Mesothelial cell of epicardium (in vitro differentiated cells): ENCODE results near the gene ALG12. TPM values are rescaled to one million over a fixed set of nuclear protein-coding genes. Genes with fewer than 3 reads are reported as not detected.

Experiments used
- DNase-seq, 2 experiments: peaks; one replicate each; pipeline ENCODE4 v3.0.0; 2021; ENCODE audit warnings: low spot score in 2 of 2; ENCODE audit not compliant: unreplicated experiment in 2 of 2
- H3K27ac Mint-ChIP-seq: 2 replicates; pipeline ENCODE4 v1.8.0; 2021; ENCODE audit warnings: mixed read lengths
- H3K27me3 Mint-ChIP-seq: 2 replicates; pipeline ENCODE4 v1.8.0; 2021; ENCODE audit warnings: low read depth, mixed read lengths
- H3K36me3 Mint-ChIP-seq: 2 replicates; pipeline ENCODE4 v1.8.0; 2021; ENCODE audit warnings: mixed read lengths
- H3K4me1 Mint-ChIP-seq: 2 replicates; pipeline ENCODE4 v1.8.0; 2021; ENCODE audit warnings: mixed read lengths
- H3K4me3 Mint-ChIP-seq: 2 replicates; pipeline ENCODE4 v1.8.0; 2021; ENCODE audit warnings: mild to moderate bottlenecking, moderate library complexity, mixed read lengths
- H3K9me3 Mint-ChIP-seq: 2 replicates; pipeline ENCODE4 v1.8.0; 2021; ENCODE audit warnings: mixed read lengths
- CTCF ChIP-seq: fragments of 200-600 bp; sonication (generic); IDR thresholded peaks from one replicate; pipeline ENCODE4 v1.5.0; 2021; ENCODE audit warnings: antibody characterized with exemption; ENCODE audit not compliant: unreplicated experiment
- total RNA-seq: library from RNA; stranded (reverse); gene quantifications from 3 replicates; pipeline ENCODE4 v1.2.1, GENCODE V29; 2021

ALG12 gene
- total RNA-seq, 1 donor from 2014 or later, result 26.4 TPM

- TF ChIP-seq CTCF, result no peak
- no peaks in the 10 kb centered on the region for H3K4me1 Mint-ChIP-seq
- no peaks in the 10 kb centered on the region for H3K9me3 Mint-ChIP-seq
- H3K36me3 Mint-ChIP-seq, result peaks cover 21% of the 10 kb centered on the region
- H3K27ac Mint-ChIP-seq, result no peak overlapping the region
- H3K4me3 Mint-ChIP-seq, result no peak overlapping the region
- DNase-seq, result no peak
- no peaks in the 10 kb centered on the region for H3K27me3 Mint-ChIP-seq
These were observed 7.7 kb downstream of the ALG12 start for GRCh38 chr22:49910229-49911155.

- H3K36me3 Mint-ChIP-seq, result peaks cover 23% of the 10 kb centered on the region
- H3K4me1 Mint-ChIP-seq, result no peaks in the 10 kb centered on the region
- H3K27me3 Mint-ChIP-seq, result no peaks in the 10 kb centered on the region
- no peak for DNase-seq
- no peak overlapping the region for H3K4me3 Mint-ChIP-seq
- no peak overlapping the region for H3K27ac Mint-ChIP-seq
- no peak for TF ChIP-seq CTCF
- H3K9me3 Mint-ChIP-seq, result no peaks in the 10 kb centered on the region
These were observed 8.6 kb downstream of the ALG12 start for GRCh38 chr22:49909476-49910205.

- no peak overlapping the region for H3K27ac Mint-ChIP-seq
- H3K9me3 Mint-ChIP-seq, result no peaks in the 10 kb centered on the region
- peaks cover 25% of the 10 kb centered on the region for H3K36me3 Mint-ChIP-seq
- TF ChIP-seq CTCF, result no peak
- DNase-seq, result no peak
- no peaks in the 10 kb centered on the region for H3K4me1 Mint-ChIP-seq
- no peaks in the 10 kb centered on the region for H3K27me3 Mint-ChIP-seq
- no peak overlapping the region for H3K4me3 Mint-ChIP-seq
These were observed 10.4 kb downstream of the ALG12 start for GRCh38 chr22:49907807-49908206.

- no peaks in the 10 kb centered on the region for H3K27me3 Mint-ChIP-seq
- H3K4me3 Mint-ChIP-seq, result no peak overlapping the region
- DNase-seq, result no peak
- H3K9me3 Mint-ChIP-seq, result no peaks in the 10 kb centered on the region
- H3K36me3 Mint-ChIP-seq, result peaks cover 28% of the 10 kb centered on the region
- H3K27ac Mint-ChIP-seq, result no peak overlapping the region
- TF ChIP-seq CTCF, result no peak
- H3K4me1 Mint-ChIP-seq, result no peaks in the 10 kb centered on the region
These were observed 11.4 kb downstream of the ALG12 start for GRCh38 chr22:49906799-49907290.

GRCh38 chr22:49906071-49906798 lies 12.0 kb downstream of the ALG12 start:
- H3K27me3 Mint-ChIP-seq, result no peaks in the 10 kb centered on the region
- no peak overlapping the region for H3K27ac Mint-ChIP-seq
- H3K4me3 Mint-ChIP-seq, result no peak overlapping the region
- no peaks in the 10 kb centered on the region for H3K9me3 Mint-ChIP-seq
- peaks cover 34% of the 10 kb centered on the region for H3K36me3 Mint-ChIP-seq
- no peak for TF ChIP-seq CTCF
- H3K4me1 Mint-ChIP-seq, result no peaks in the 10 kb centered on the region
- no peak for DNase-seq
